ENCODE data around the gene MIAT.

MIAT gene

GRCh38 chr22:26614322-26614721 lies 43.1 kb upstream of the MIAT start:
- in situ Hi-C loops (cut with HindIII; ENCODE audit: low sequenced_read_pairs) = no loop called here
- DNase-seq (ENCODE audit: low read depth, low spot score) = no peak
- TF ChIP-seq, protein P1, sequence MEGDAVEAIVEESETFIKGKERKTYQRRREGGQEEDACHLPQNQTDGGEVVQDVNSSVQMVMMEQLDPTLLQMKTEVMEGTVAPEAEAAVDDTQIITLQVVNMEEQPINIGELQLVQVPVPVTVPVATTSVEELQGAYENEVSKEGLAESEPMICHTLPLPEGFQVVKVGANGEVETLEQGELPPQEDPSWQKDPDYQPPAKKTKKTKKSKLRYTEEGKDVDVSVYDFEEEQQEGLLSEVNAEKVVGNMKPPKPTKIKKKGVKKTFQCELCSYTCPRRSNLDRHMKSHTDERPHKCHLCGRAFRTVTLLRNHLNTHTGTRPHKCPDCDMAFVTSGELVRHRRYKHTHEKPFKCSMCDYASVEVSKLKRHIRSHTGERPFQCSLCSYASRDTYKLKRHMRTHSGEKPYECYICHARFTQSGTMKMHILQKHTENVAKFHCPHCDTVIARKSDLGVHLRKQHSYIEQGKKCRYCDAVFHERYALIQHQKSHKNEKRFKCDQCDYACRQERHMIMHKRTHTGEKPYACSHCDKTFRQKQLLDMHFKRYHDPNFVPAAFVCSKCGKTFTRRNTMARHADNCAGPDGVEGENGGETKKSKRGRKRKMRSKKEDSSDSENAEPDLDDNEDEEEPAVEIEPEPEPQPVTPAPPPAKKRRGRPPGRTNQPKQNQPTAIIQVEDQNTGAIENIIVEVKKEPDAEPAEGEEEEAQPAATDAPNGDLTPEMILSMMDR (IDR thresholded peaks at IDR 0.05; ENCODE audit: low read depth, low read length) = no peak
- no peak overlapping the region for H3K4me3 ChIP-seq (ENCODE audit: low read depth, low read length)

- no peak overlapping the region for H3K4me3 ChIP-seq (ENCODE audit: low read depth, low read length)
- in situ Hi-C loops (cut with HindIII; ENCODE audit: low sequenced_read_pairs) = no loop called here
- TF ChIP-seq, protein P1 (IDR thresholded peaks at IDR 0.05; ENCODE audit: low read depth, low read length) = no peak
- DNase-seq (ENCODE audit: low read depth, low spot score) = no peak
Measured at GRCh38 chr22:26615149-26615548, 42.2 kb upstream of the MIAT start.

GRCh38 chr22:26615830-26616435 lies 41.5 kb upstream of the MIAT start:
- in situ Hi-C loops (cut with HindIII; ENCODE audit: low sequenced_read_pairs) = no loop called here
- DNase-seq (ENCODE audit: low read depth, low spot score) = no peak
- TF ChIP-seq, protein P1 (IDR thresholded peaks at IDR 0.05; ENCODE audit: low read depth, low read length) = no peak
- no peak overlapping the region for H3K4me3 ChIP-seq (ENCODE audit: low read depth, low read length)

- TF ChIP-seq, protein P1 (IDR thresholded peaks at IDR 0.05; ENCODE audit: low read depth, low read length) = no peak
- H3K4me3 ChIP-seq (ENCODE audit: low read depth, low read length) = no peak overlapping the region
- no peak for DNase-seq (ENCODE audit: low read depth, low spot score)
- in situ Hi-C loops (cut with HindIII; ENCODE audit: low sequenced_read_pairs) = no loop called here
Measured at GRCh38 chr22:26616650-26617049, 40.7 kb upstream of the MIAT start.

GRCh38 chr22:26617271-26618199 lies 39.9 kb upstream of the MIAT start, which contains the start of gene CRYBB1:
Gene CRYBB1, minus strand, starts transcription at chr22:26618027. Its CDS starts 1,708 bp downstream, at chr22:26616319.
- H3K4me3 ChIP-seq (ENCODE audit: low read depth, low read length) = no peak within 1 kb of the TSS
- no peak for DNase-seq (ENCODE audit: low read depth, low spot score)
- in situ Hi-C loops (cut with HindIII; ENCODE audit: low sequenced_read_pairs) = no loop called here
- TF ChIP-seq, protein P1 (IDR thresholded peaks at IDR 0.05; ENCODE audit: low read depth, low read length) = no peak

GRCh38 chr22:26618455-26618854 lies 38.9 kb upstream of the MIAT start:
- TF ChIP-seq, protein P1 (IDR thresholded peaks at IDR 0.05; ENCODE audit: low read depth, low read length) = no peak
- in situ Hi-C loops (cut with HindIII; ENCODE audit: low sequenced_read_pairs) = no loop called here
- DNase-seq (ENCODE audit: low read depth, low spot score) = no peak
- H3K4me3 ChIP-seq (ENCODE audit: low read depth, low read length) = no peak overlapping the region
